Measurements from ENCODE around the gene GREB1. TPM values are rescaled to one million over a fixed set of nuclear protein-coding genes. Genes with fewer than 3 reads are reported as not detected.

Gene GREB1
- total RNA-seq, 1 donor from 2014 or later: 82.5 TPM

GRCh38 chr2:11505652-11506610 is 27.9 kb upstream of the GREB1 start:
- H3K4me3 Mint-ChIP-seq (ENCODE audit: low read depth): no peak overlapping the region
- TF ChIP-seq CTCF (IDR thresholded peaks at IDR 0.05; ENCODE audit: unreplicated experiment): no peak
- H3K4me1 Mint-ChIP-seq (ENCODE audit: low read depth): peaks cover 9% of the 10 kb centered on the region
- peaks cover 13% of the 10 kb centered on the region for H3K36me3 Mint-ChIP-seq (ENCODE audit: insufficient read depth)
- H3K27ac Mint-ChIP-seq: no peak overlapping the region
- H3K27me3 Mint-ChIP-seq: no peaks in the 10 kb centered on the region
- no peak for DNase-seq (ENCODE audit: low spot score, unreplicated experiment)
- peaks cover 10% of the 10 kb centered on the region for H3K9me3 Mint-ChIP-seq (ENCODE audit: low read depth)

- H3K36me3 Mint-ChIP-seq (ENCODE audit: insufficient read depth): peaks cover 13% of the 10 kb centered on the region
- TF ChIP-seq CTCF (IDR thresholded peaks at IDR 0.05; ENCODE audit: unreplicated experiment): no peak
- no peak overlapping the region for H3K27ac Mint-ChIP-seq
- H3K4me1 Mint-ChIP-seq (ENCODE audit: low read depth): peaks cover 7% of the 10 kb centered on the region
- no peak for DNase-seq (ENCODE audit: low spot score, unreplicated experiment)
- no peak overlapping the region for H3K4me3 Mint-ChIP-seq (ENCODE audit: low read depth)
- peaks cover 10% of the 10 kb centered on the region for H3K9me3 Mint-ChIP-seq (ENCODE audit: low read depth)
- no peaks in the 10 kb centered on the region for H3K27me3 Mint-ChIP-seq
Observed at GRCh38 chr2:11506611-11506969, 27.3 kb upstream of the GREB1 start.

- peaks cover 13% of the 10 kb centered on the region for H3K36me3 Mint-ChIP-seq (ENCODE audit: insufficient read depth)
- no peak overlapping the region for H3K4me3 Mint-ChIP-seq (ENCODE audit: low read depth)
- DNase-seq (ENCODE audit: low spot score, unreplicated experiment): no peak
- no peaks in the 10 kb centered on the region for H3K27me3 Mint-ChIP-seq
- TF ChIP-seq CTCF (IDR thresholded peaks at IDR 0.05; ENCODE audit: unreplicated experiment): no peak
- H3K9me3 Mint-ChIP-seq (ENCODE audit: low read depth): peaks cover 10% of the 10 kb centered on the region
- no peak overlapping the region for H3K27ac Mint-ChIP-seq
- peaks cover 7% of the 10 kb centered on the region for H3K4me1 Mint-ChIP-seq (ENCODE audit: low read depth)
Observed at GRCh38 chr2:11507517-11507916, 26.3 kb upstream of the GREB1 start.

DNA sequence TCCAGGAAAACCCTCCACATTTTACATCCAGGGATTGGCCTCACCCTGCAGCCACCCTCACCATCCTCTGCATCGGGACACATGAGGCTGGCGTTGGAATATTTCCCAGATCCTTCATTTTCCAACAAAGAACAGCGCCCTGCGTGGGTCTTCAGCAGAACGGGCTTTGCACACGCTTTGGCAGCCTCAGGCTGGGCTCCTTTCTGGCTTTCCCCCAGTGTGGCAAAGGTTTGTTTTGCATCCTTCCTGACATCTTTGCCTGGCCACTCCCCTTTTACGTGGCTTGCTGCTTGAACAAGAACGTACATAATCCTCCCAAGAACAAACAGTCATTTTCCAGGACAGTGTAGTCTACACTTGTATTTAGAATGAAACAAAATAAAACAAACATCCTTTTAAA is 25.6 kb upstream of the GREB1 start:
- H3K27me3 Mint-ChIP-seq: no peaks in the 10 kb centered on the region
- H3K4me1 Mint-ChIP-seq (ENCODE audit: low read depth): peaks cover 7% of the 10 kb centered on the region
- peaks cover 7% of the 10 kb centered on the region for H3K36me3 Mint-ChIP-seq (ENCODE audit: insufficient read depth)
- H3K9me3 Mint-ChIP-seq (ENCODE audit: low read depth): peaks cover 5% of the 10 kb centered on the region
- no peak overlapping the region for H3K4me3 Mint-ChIP-seq (ENCODE audit: low read depth)
- TF ChIP-seq CTCF (IDR thresholded peaks at IDR 0.05; ENCODE audit: unreplicated experiment): no peak
- DNase-seq (ENCODE audit: low spot score, unreplicated experiment): no peak
- H3K27ac Mint-ChIP-seq: no peak overlapping the region

- H3K27ac Mint-ChIP-seq: no peak overlapping the region
- H3K36me3 Mint-ChIP-seq (ENCODE audit: insufficient read depth): peaks cover 4% of the 10 kb centered on the region
- H3K27me3 Mint-ChIP-seq: no peaks in the 10 kb centered on the region
- H3K4me3 Mint-ChIP-seq (ENCODE audit: low read depth): no peak overlapping the region
- no peak for DNase-seq (ENCODE audit: low spot score, unreplicated experiment)
- peaks cover 12% of the 10 kb centered on the region for H3K4me1 Mint-ChIP-seq (ENCODE audit: low read depth)
- TF ChIP-seq CTCF (IDR thresholded peaks at IDR 0.05; ENCODE audit: unreplicated experiment): no peak
- no peaks in the 10 kb centered on the region for H3K9me3 Mint-ChIP-seq (ENCODE audit: low read depth)
Observed at GRCh38 chr2:11509657-11510360, 24.0 kb upstream of the GREB1 start.

Data from progenitor cell of endocrine pancreas (in vitro differentiated cells).